Measurements from ENCODE around the gene HDAC3. TPM values are rescaled to one million over a fixed set of nuclear protein-coding genes. Genes with fewer than 3 reads are reported as not detected.

HDAC3 gene
- total and polyA plus RNA-seq, 7 experiments from 2014 or later = 70.0 to 102 (median 87.4) TPM

DNA sequence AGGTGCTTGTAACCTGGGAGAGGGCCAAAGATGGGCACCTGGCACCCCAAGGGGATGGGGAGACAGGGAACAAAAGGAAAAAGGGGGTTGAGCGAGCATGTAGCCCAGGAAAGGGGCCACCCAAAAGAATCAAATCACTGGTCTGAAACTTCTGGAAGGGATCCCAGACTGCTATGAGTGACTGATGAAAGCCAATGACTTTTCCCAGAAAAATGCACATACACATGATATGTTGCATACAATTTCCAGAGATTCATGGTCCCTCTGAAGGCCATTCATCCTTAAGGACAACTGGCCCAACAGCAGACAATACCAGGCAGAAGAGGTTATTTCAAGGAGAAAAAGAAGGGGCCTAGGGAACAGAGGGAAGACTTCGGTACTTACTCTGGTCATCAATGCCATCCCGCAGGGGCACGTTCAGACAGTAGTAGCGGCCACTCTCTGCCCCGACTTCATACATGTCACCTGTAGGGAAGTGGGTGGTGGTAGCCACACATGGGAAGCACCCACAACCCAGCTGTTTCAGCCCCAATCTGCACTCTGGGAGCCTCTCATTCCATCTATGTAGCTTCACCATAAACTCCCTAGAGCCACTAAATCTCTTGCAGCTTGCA is 8.4 kb downstream of the HDAC3 start:
- ATAC-seq (no peak), DNase-seq (no peak)
- H3K9me3 ChIP-seq (ENCODE audit: control insufficient read depth in 2 of 3, low read length in 3 of 3) = no peaks in the 10 kb centered on the region
- ChIA-PET POLR2A (interaction anchor here (1.1 to 1.7 kb wide), 2 partner anchors 8 to 36 kb away, joined by 3 to 6 read pairs; partner anchors contain the start of genes HDAC3 and RELL2), CTCF (interaction anchor here (0.6 to 4.9 kb wide), 2 partner anchors 9 to 41 kb away, joined by 3 to 20 read pairs; partner anchors contain the start of gene DIAPH1)
- H3K4me1 ChIP-seq (ENCODE audit: control insufficient read depth in 2 of 2, insufficient read depth in 2 of 2, low read length in 2 of 2) = peaks cover 0 to 4% of the 10 kb centered on the region in 2 donors
- Mint-ChIP-seq H3K36me3 (peaks cover 13 to 61% (median 23%) of the 10 kb centered on the region in 5 donors), H3K9me3 (no peaks in the 10 kb centered on the region), H3K27ac (peak overlapping the region in 1 of 9 donors; percentile 75), H3K4me1 (peaks cover 13 to 28% (median 19%) of the 10 kb centered on the region in 7 donors), H3K4me3 (peak overlapping the region in 1 of 10 donors; percentile 27), H3K27me3 (no peaks in the 10 kb centered on the region)
- H3K27me3 ChIP-seq (ENCODE audit: control insufficient read depth in 2 of 2, insufficient read depth in 2 of 2, low read length in 2 of 2) = no peaks in the 10 kb centered on the region
- no peak overlapping the region for H3K27ac ChIP-seq (ENCODE audit: low read depth, low read length)
- intact Hi-C loops (cut with micrococcal nuclease) = no loop called here
- no peak overlapping the region for H3K4me3 ChIP-seq (ENCODE audit: low read length)
- H3K36me3 ChIP-seq (ENCODE audit: control insufficient read depth in 2 of 3, insufficient read depth in 3 of 3, low read length in 3 of 3) = peaks cover 24 to 57% (median 25%) of the 10 kb centered on the region in 3 experiments

DNA sequence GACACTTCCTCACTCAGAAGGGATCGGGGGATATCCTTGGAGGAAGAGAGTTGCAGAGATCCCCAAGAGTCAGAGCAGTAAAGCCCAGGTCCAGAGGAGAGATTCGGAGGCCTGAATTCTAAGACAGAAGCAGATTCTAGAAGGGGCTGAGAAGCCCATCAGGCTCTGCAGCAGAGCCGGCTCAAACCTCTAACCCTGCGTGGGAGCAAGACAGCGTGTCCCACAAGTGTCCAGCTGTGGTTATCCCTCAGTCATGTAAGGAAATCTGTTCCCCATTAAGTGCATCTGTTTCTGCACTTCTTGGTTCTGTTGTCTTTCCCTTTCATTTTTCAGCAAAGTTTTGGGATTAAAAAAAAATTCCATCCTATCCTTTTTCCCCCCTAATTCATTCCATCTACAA is 13.0 kb downstream of the HDAC3 start:
- peaks cover 0 to 14% of the 10 kb centered on the region in 2 donors for H3K4me1 ChIP-seq (ENCODE audit: control insufficient read depth in 2 of 2, insufficient read depth in 2 of 2, low read length in 2 of 2)
- POLR2A ChIA-PET = interaction anchor here (0.6 to 3.9 kb wide), 2 partner anchors 12 to 1203 kb away, joined by 4 to 34 read pairs; partner anchors contain the start of genes HDAC3 and RELL2
- Mint-ChIP-seq H3K27me3 (no peaks in the 10 kb centered on the region), H3K9me3 (no peaks in the 10 kb centered on the region), H3K4me3 (peak overlapping the region in 4 of 10 donors; percentile 3 to 54 (median 24)), H3K4me1 (peaks cover 18 to 36% (median 26%) of the 10 kb centered on the region in 7 donors), H3K36me3 (peaks cover 13 to 51% (median 24%) of the 10 kb centered on the region in 5 donors), H3K27ac (peak overlapping the region; percentile 32 to 90 (median 77))
- intact Hi-C loops (cut with micrococcal nuclease) = no loop called here
- peak overlapping the region; percentile 41 for H3K27ac ChIP-seq (ENCODE audit: low read depth, low read length)
- H3K9me3 ChIP-seq (ENCODE audit: control insufficient read depth in 2 of 3, low read length in 3 of 3) = no peaks in the 10 kb centered on the region
- DNase-seq = no peak
- CTCF ChIA-PET = interaction anchor here (1.2 to 8.7 kb wide), 4 partner anchors 14 to 60 kb away, joined by 3 to 222 read pairs (median 6); partner anchors contain the start of genes HDAC3 and RELL2
- no peak overlapping the region for H3K4me3 ChIP-seq (ENCODE audit: low read length)
- ATAC-seq = no peak
- H3K36me3 ChIP-seq (ENCODE audit: control insufficient read depth in 2 of 3, insufficient read depth in 3 of 3, low read length in 3 of 3) = peaks cover 18 to 51% (median 20%) of the 10 kb centered on the region in 3 experiments
- no peaks in the 10 kb centered on the region for H3K27me3 ChIP-seq (ENCODE audit: control insufficient read depth in 2 of 2, insufficient read depth in 2 of 2, low read length in 2 of 2)

DNA sequence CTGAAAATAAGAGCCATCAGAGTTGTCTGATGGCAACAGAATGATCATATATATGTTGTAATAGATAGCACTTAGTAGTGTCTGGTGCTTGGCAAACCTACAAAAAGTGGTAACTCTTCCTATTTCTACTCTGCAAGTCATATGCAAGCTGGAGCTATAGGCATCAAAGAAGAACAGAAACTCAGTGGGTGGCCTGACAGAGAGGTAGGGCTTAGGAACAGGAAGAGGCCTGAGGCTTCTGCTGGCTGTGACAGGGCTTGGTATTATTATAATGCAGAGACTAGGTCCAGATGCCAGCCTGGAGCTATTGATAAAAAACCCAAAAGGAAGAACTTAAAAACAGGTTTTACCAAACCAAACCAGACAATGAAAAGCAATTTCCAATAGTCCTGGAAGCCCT is 13.5 kb downstream of the HDAC3 start:
- peak overlapping the region; percentile 41 for H3K27ac ChIP-seq (ENCODE audit: low read depth, low read length)
- ChIA-PET POLR2A (interaction anchor here (3.9 kb wide), 1 partner anchor 12 kb away, joined by 34 read pairs; the partner anchor contains the start of genes HDAC3 and RELL2), CTCF (interaction anchor here (1.2 to 8.7 kb wide), 3 partner anchors 14 to 56 kb away, joined by 3 to 222 read pairs (median 5); partner anchors contain the start of genes HDAC3 and RELL2)
- no peaks in the 10 kb centered on the region for H3K9me3 ChIP-seq (ENCODE audit: control insufficient read depth in 2 of 3, low read length in 3 of 3)
- Mint-ChIP-seq H3K4me1 (peaks cover 18 to 35% (median 26%) of the 10 kb centered on the region in 7 donors), H3K36me3 (peaks cover 15 to 49% (median 24%) of the 10 kb centered on the region in 5 donors), H3K9me3 (no peaks in the 10 kb centered on the region), H3K27me3 (no peaks in the 10 kb centered on the region), H3K4me3 (peak overlapping the region in 6 of 10 donors; percentile 3 to 54 (median 27)), H3K27ac (peak overlapping the region; percentile 32 to 90 (median 77))
- H3K36me3 ChIP-seq (ENCODE audit: control insufficient read depth in 2 of 3, insufficient read depth in 3 of 3, low read length in 3 of 3) = peaks cover 15 to 51% (median 18%) of the 10 kb centered on the region in 3 experiments
- peak; percentile 10 for ATAC-seq
- no peak for DNase-seq
- intact Hi-C loops (cut with micrococcal nuclease) = no loop called here
- no peak overlapping the region for H3K4me3 ChIP-seq (ENCODE audit: low read length)
- H3K27me3 ChIP-seq (ENCODE audit: control insufficient read depth in 2 of 2, insufficient read depth in 2 of 2, low read length in 2 of 2) = no peaks in the 10 kb centered on the region
- peaks cover 0 to 14% of the 10 kb centered on the region in 2 donors for H3K4me1 ChIP-seq (ENCODE audit: control insufficient read depth in 2 of 2, insufficient read depth in 2 of 2, low read length in 2 of 2)

DNA sequence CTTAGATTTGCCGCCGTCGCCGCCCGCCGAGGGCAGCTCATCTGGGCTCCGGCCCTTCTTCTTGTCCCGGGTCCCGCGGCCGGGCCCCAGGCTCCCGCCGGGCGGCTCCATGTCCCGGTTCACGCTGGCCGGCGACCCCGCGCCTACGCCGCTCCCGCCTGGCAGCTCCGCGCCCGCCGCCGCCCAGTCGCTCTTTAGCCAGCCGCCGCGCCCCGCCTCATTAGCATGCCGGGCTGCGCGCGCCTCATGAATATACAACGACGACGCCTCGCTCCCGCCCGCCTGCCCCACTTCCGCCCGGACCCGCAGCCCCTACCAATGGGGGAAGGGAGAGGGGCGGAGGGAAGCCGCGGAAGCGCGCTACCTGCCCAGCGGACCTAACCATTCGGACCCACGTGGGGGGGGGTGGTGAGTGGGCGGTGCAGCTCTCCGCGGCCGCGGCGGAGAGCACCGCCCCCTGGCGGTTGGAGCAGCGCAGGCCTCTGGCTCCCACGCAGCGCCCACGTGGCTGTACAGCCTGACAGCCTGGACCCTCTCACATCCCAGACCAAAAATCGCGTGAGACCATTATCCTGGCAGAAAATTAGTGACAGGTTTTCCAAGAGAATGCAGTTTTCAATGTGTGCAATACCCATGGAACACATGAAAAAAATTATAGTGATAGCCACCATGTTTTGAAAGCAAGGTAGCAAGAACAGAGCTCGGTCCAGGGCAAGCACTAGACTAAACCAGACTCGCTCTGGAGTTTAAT is 17.7 kb downstream of the HDAC3 start, which contains the start of gene DIAPH1:
DIAPH1 (minus strand) TSS at position 197 of the 751 bp plus-strand sequence; CDS start at position 111, 86 bp downstream.
- intact Hi-C loops (cut with micrococcal nuclease) = loop anchor here (1.0 to 10.0 kb wide), 19 partner anchors 14 to 1786 kb away; partner anchors contain the start of genes ANKHD1 (in 2 of the 2), APBB3 (in 2 of the 2), HDAC3 (in 2 of the 2) and RELL2 (in 2 of the 2)
- peak within 1 kb of the TSS; percentile 97 for H3K27ac ChIP-seq (ENCODE audit: low read depth, low read length)
- peaks cover 11 to 22% of the 10 kb centered on the region in 2 donors for H3K4me1 ChIP-seq (ENCODE audit: control insufficient read depth in 2 of 2, insufficient read depth in 2 of 2, low read length in 2 of 2)
- peak; percentile 98 for ATAC-seq
- H3K9me3 Mint-ChIP-seq = no peaks in the 10 kb centered on the region
- peaks cover 44 to 61% (median 56%) of the 10 kb centered on the region in 7 donors for H3K4me1 Mint-ChIP-seq
- no peaks in the 10 kb centered on the region for H3K9me3 ChIP-seq (ENCODE audit: control insufficient read depth in 2 of 3, low read length in 3 of 3)
- H3K27ac Mint-ChIP-seq = peak within 1 kb of the TSS; percentile 91 to 99 (median 95)
- H3K36me3 ChIP-seq (ENCODE audit: control insufficient read depth in 2 of 3, insufficient read depth in 3 of 3, low read length in 3 of 3) = peaks cover 0 to 21% (median 5%) of the 10 kb centered on the region in 3 experiments
- H3K27me3 Mint-ChIP-seq = no peaks in the 10 kb centered on the region
- H3K36me3 Mint-ChIP-seq = peaks cover 13 to 28% (median 19%) of the 10 kb centered on the region in 5 donors
- ChIA-PET POLR2A (interaction anchor here (0.6 to 7.5 kb wide), 17 partner anchors 11 to 299 kb away, joined by 3 to 124 read pairs (median 4); partner anchors contain the start of genes FCHSD1, HDAC3, RELL2 and TAF7), CTCF (interaction anchor here (0.5 to 8.7 kb wide), 17 partner anchors 9 to 927 kb away, joined by 3 to 222 read pairs (median 7); partner anchors contain the start of genes FCHSD1, HDAC3 and RELL2)
- no peaks in the 10 kb centered on the region for H3K27me3 ChIP-seq (ENCODE audit: control insufficient read depth in 2 of 2, insufficient read depth in 2 of 2, low read length in 2 of 2)
- peak; percentile 91 to 98 (median 96) for DNase-seq
- peak within 1 kb of the TSS; percentile 77 for H3K4me3 ChIP-seq (ENCODE audit: low read length)
- peak within 1 kb of the TSS; percentile 94 to 100 (median 100) for H3K4me3 Mint-ChIP-seq

DNA sequence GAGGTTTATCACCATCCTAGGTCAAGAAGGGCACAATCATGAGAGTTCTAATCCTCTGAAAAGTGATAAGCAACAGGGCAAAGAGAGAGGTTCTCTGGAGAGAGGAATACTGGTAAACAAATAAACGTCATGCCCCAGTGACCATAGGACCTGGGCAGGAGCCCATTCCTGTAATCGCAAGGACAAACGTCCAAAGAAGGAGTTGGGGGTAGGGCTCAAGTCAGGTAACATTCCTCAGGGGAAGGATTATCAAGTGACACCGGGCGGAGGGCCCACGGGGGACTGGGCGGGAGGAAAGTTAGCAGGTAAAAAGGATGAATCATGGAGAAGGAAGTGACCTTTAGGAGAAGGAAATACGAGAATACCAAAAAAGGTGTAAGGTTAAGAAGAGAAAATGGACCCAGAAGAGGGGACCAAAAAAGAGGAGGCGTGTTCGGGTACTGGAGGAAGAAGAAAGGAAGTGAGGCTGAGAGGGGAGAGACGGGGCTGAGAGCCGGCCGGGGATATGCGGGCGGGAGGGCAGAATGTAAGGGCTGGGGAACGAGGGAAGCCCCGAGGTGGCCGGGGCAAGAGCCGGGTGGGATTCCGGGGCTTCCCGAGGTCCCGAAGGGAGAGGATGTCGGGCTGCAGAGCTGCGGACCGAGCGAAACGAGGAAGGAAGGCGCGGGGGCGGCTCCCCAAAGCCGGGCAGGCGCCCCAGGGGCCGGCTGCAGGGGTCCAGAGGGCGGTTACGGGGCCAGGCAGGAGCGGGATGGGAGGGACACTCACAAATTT is 18.4 kb downstream of the HDAC3 start:
- no peaks in the 10 kb centered on the region for H3K9me3 Mint-ChIP-seq
- DNase-seq = peak in 8 of 9 donors; percentile 41 to 62 (median 56)
- H3K4me3 Mint-ChIP-seq = peak overlapping the region; percentile 94 to 100 (median 100)
- Histone ChIP-seq H3K9me3 (ENCODE audit: control insufficient read depth in 2 of 3, low read length in 3 of 3) (no peaks in the 10 kb centered on the region), H3K4me1 (ENCODE audit: control insufficient read depth in 2 of 2, insufficient read depth in 2 of 2, low read length in 2 of 2) (peaks cover 19 to 24% of the 10 kb centered on the region in 2 donors), H3K27ac (ENCODE audit: low read depth, low read length) (peak overlapping the region; percentile 97), H3K36me3 (ENCODE audit: control insufficient read depth in 2 of 3, insufficient read depth in 3 of 3, low read length in 3 of 3) (peaks cover 0 to 21% (median 5%) of the 10 kb centered on the region in 3 experiments), H3K27me3 (ENCODE audit: control insufficient read depth in 2 of 2, insufficient read depth in 2 of 2, low read length in 2 of 2) (no peaks in the 10 kb centered on the region), H3K4me3 (ENCODE audit: low read length) (peak overlapping the region; percentile 77)
- no peaks in the 10 kb centered on the region for H3K27me3 Mint-ChIP-seq
- ChIA-PET POLR2A (interaction anchor here (0.6 to 7.5 kb wide), 14 partner anchors 8 to 496 kb away, joined by 3 to 124 read pairs (median 5); partner anchors contain the start of genes FCHSD1, HDAC3, RELL2 and TAF7), CTCF (interaction anchor here (0.5 to 8.7 kb wide), 15 partner anchors 11 to 927 kb away, joined by 3 to 222 read pairs (median 7); partner anchors contain the start of genes FCHSD1, HDAC3 and RELL2)
- peak overlapping the region; percentile 91 to 99 (median 95) for H3K27ac Mint-ChIP-seq
- peaks cover 11 to 27% (median 16%) of the 10 kb centered on the region in 5 donors for H3K36me3 Mint-ChIP-seq
- H3K4me1 Mint-ChIP-seq = peaks cover 42 to 61% (median 52%) of the 10 kb centered on the region in 7 donors
- intact Hi-C loops (cut with micrococcal nuclease) = loop anchor here (5.0 to 10.0 kb wide), 9 partner anchors 36 to 1787 kb away; partner anchors contain the start of genes APBB3 (in 2 of the 2), SLC35A4 (in 2 of the 2), ANKHD1 (in 1 of the 2) and NDFIP1 (in 1 of the 2)
- ATAC-seq = peak; percentile 21
